Stomach (tissue), 9 donors: Measurements from ENCODE around the gene CNTN4. TPM values are rescaled to one million over a fixed set of nuclear protein-coding genes. Genes with fewer than 3 reads are reported as not detected.

Experiments
- DNase-seq, 2 donors: peaks; one replicate each; pipeline versions ENCODE4 v3.0.0 to v3.0.0-alpha.2; 2013 to 2019
- H3K27ac ChIP-seq, 5 donors: fragments of 200-600 bp in 4 of 5; sonication (generic) in 4 of 5; one replicate each; pipeline ENCODE4 v1.5.1; 2013 to 2019; ENCODE audit warnings: mild to moderate bottlenecking in 1 of 5, moderate library complexity in 1 of 5
- H3K27me3 ChIP-seq, 3 donors: fragments of 200-600 bp; sonication (generic); one replicate each; pipeline ENCODE4 v1.5.1; 2017 to 2019; ENCODE audit warnings: mixed run types in 1 of 3
- H3K36me3 ChIP-seq, 4 donors: fragments of 200-600 bp; sonication (generic); 1 replicate in 3 of 4; 2 replicates in 1 of 4; pipeline ENCODE4 v1.5.1; 2016 to 2019
- H3K4me1 ChIP-seq, 4 donors: fragments of 200-600 bp; sonication (generic); one replicate each; pipeline ENCODE4 v1.5.1; 2016 to 2019
- H3K4me3 ChIP-seq, 4 donors: fragments of 200-600 bp; sonication (generic) in 3 of 4; one replicate each; pipeline ENCODE4 v1.5.1; 2016 to 2019; ENCODE audit warnings: mild to moderate bottlenecking in 1 of 4
- H3K9me3 ChIP-seq, 4 donors: fragments of 200-600 bp; sonication (generic); one replicate each; pipeline ENCODE4 v1.5.1; 2016 to 2019
- CTCF ChIP-seq, 7 experiments: fragments of 450-650 bp in 4 of 7; fragments of 200-600 bp in 3 of 7; sonication (generic) in 3 of 7; IDR thresholded peaks; one replicate each; pipeline ENCODE4 v1.5.1; 2016 to 2019; ENCODE audit warnings: antibody characterized with exemption in 7 of 7, control low read depth in 2 of 7, mild to moderate bottlenecking in 1 of 7
- EP300 ChIP-seq: sonication (generic); formaldehyde crosslinking; IDR thresholded peaks from one replicate; pipeline ENCODE4 v1.6.1; 2017; ENCODE audit warnings: antibody characterized with exemption
- POLR2A ChIP-seq, 4 donors: fragments of 450-650 bp; IDR thresholded peaks; one replicate each; pipeline ENCODE4 v1.6.1; 2016; ENCODE audit warnings: antibody characterized with exemption in 4 of 4, control low read depth in 2 of 4, mild to moderate bottlenecking in 1 of 4, moderate library complexity in 1 of 4
- POLR2AphosphoS5 ChIP-seq, 3 donors: sonication (generic); formaldehyde crosslinking; IDR thresholded peaks; one replicate each; pipeline ENCODE4 v1.6.1; 2016; ENCODE audit warnings: antibody characterized with exemption in 3 of 3
- WGBS, 5 donors: extraction: QIAGEN DNeasy Blood & Tissue Kit in 3 of 5; methylation state at CpG; one replicate each; pipeline versions ENCODE4 v1.1.5 to v1.1.7; 2013 to 2018; 5-methylcytosine and 5-hydroxymethylcytosine counted together
- intact Hi-C: fragments of 100-400 bp; cut with DNase I; formaldehyde crosslinking; loops from one replicate; pipeline ENCODE4 v1.15.1; 2023; ENCODE audit warnings: low total_unique reads
- polyA plus RNA-seq, 3 donors: library from polyadenylated mRNA; stranded (reverse); fragments of 200-250 nt; gene quantifications; one replicate each; pipeline ENCODE4 v1.2.3, GENCODE V29; 2013
- total RNA-seq, 5 donors: library from RNA; depleted of rRNA; stranded (reverse); fragments of >200 nt; gene quantifications; one replicate each; pipeline versions ENCODE4 v1.1.0 to v1.2.3, GENCODE V29; 2014 to 2016
- donor health status: healthy with polysubstance abuse.
- donor health status: Bipolar disorder and iron deficiency.
- donor health status: healthy.

Gene CNTN4
- total and polyA plus RNA-seq, 8 donors, result 0.45 to 97.0 (median 5.6) TPM

GRCh38 chr3:3027976-3028567 is 929.4 kb downstream of the CNTN4 start:
- Histone ChIP-seq H3K27ac (no peak overlapping the region), H3K27me3 (no peaks in the 10 kb centered on the region), H3K4me3 (no peak overlapping the region), H3K4me1 (no peaks in the 10 kb centered on the region), H3K9me3 (no peaks in the 10 kb centered on the region), H3K36me3 (no peaks in the 10 kb centered on the region)
- DNase-seq, result no peak
- 71 to 77% (median 74%) methylated on average over 5 of the region's 5 CpGs for WGBS, 5 donors
- TF ChIP-seq POLR2AphosphoS5 (IDR thresholded peaks at IDR 0.05) (no peak), POLR2A (IDR thresholded peaks at IDR 0.05) (no peak), CTCF (IDR thresholded peaks at IDR 0.05) (no peak), EP300 (no peak)
- intact Hi-C loops, result no loop called here

- 50 to 67% (median 59%) methylated on average over 4 of the region's 4 CpGs for WGBS, 5 donors
- peak overlapping the region in 1 of 5 donors; percentile 10 for H3K27ac ChIP-seq
Measured at GRCh38 chr3:3031326-3031725, 932.7 kb downstream of the CNTN4 start.

GRCh38 chr3:3037156-3037555 is 938.5 kb downstream of the CNTN4 start:
- H3K36me3 ChIP-seq, result no peaks in the 10 kb centered on the region
- no peak for TF ChIP-seq CTCF (IDR thresholded peaks at IDR 0.05)
- TF ChIP-seq POLR2A (IDR thresholded peaks at IDR 0.05), result no peak
- TF ChIP-seq EP300, result no peak
- no peak for TF ChIP-seq POLR2AphosphoS5 (IDR thresholded peaks at IDR 0.05)
- no peak overlapping the region for H3K4me3 ChIP-seq
- H3K9me3 ChIP-seq, result no peaks in the 10 kb centered on the region
- 82 to 92% (median 89%) methylated on average over 13 of the region's 13 CpGs for WGBS, 5 donors
- H3K4me1 ChIP-seq, result no peaks in the 10 kb centered on the region
- H3K27ac ChIP-seq, result no peak overlapping the region
- H3K27me3 ChIP-seq, result no peaks in the 10 kb centered on the region
- intact Hi-C loops, result no loop called here
- DNase-seq, result no peak

More at GRCh38 chr3:3031326-3031725, 932.7 kb downstream of the CNTN4 start:
- Histone ChIP-seq H3K4me3 (no peak overlapping the region), H3K9me3 (no peaks in the 10 kb centered on the region), H3K4me1 (no peaks in the 10 kb centered on the region), H3K36me3 (no peaks in the 10 kb centered on the region), H3K27me3 (no peaks in the 10 kb centered on the region)
- DNase-seq, result no peak
- TF ChIP-seq CTCF (IDR thresholded peaks at IDR 0.05) (no peak), EP300 (no peak), POLR2A (IDR thresholded peaks at IDR 0.05) (no peak), POLR2AphosphoS5 (IDR thresholded peaks at IDR 0.05) (no peak)
- intact Hi-C loops, result no loop called here

- no peak for TF ChIP-seq EP300
- no peaks in the 10 kb centered on the region for H3K4me1 ChIP-seq
- intact Hi-C loops, result no loop called here
- H3K36me3 ChIP-seq, result no peaks in the 10 kb centered on the region
- WGBS, 5 donors, result 55 to 78% (median 61%) methylated on average over 25 of the region's 25 CpGs
- H3K27me3 ChIP-seq, result no peaks in the 10 kb centered on the region
- H3K4me3 ChIP-seq, result no peak overlapping the region
- no peak overlapping the region for H3K27ac ChIP-seq
- no peaks in the 10 kb centered on the region for H3K9me3 ChIP-seq
- peak in 1 of 2 donors; percentile 69 for DNase-seq
Measured at GRCh38 chr3:3038201-3038991, 939.7 kb downstream of the CNTN4 start.

GRCh38 chr3:3053974-3054373 is 955.3 kb downstream of the CNTN4 start:
- WGBS, 5 donors, result 17 to 51% (median 38%) methylated on average over 4 of the region's 4 CpGs
- no peak overlapping the region for H3K4me3 ChIP-seq
- no peaks in the 10 kb centered on the region for H3K27me3 ChIP-seq
- no peaks in the 10 kb centered on the region for H3K9me3 ChIP-seq
- no peak overlapping the region for H3K27ac ChIP-seq
- TF ChIP-seq CTCF (IDR thresholded peaks at IDR 0.05), result no peak
- TF ChIP-seq EP300, result no peak
- TF ChIP-seq POLR2A (IDR thresholded peaks at IDR 0.05), result no peak
- no peak for TF ChIP-seq POLR2AphosphoS5 (IDR thresholded peaks at IDR 0.05)
- intact Hi-C loops, result no loop called here
- H3K4me1 ChIP-seq, result no peaks in the 10 kb centered on the region
- H3K36me3 ChIP-seq, result no peaks in the 10 kb centered on the region
- DNase-seq, result peak in 1 of 2 donors; percentile 16
